GM23248 (cell line): ENCODE results near the gene ZNF264. TPM values are rescaled to one million over a fixed set of nuclear protein-coding genes. Genes with fewer than 3 reads are reported as not detected.
A peak's percentile ranks its signal among the peaks of the same experiment; 100 is the strongest.

ENCODE experiments used
- DNase-seq: peaks from one replicate; pipeline ENCODE4 v3.0.0-alpha.2; 2015
- H2AFZ ChIP-seq: fragments of 200-600 bp; sonication (generic); 2 replicates; pipeline ENCODE4 v1.6.1; 2016; ENCODE audit warnings: antibody characterized with exemption
- H3F3A ChIP-seq: fragments of 200-600 bp; sonication (generic); 2 replicates; pipeline ENCODE4 v1.6.1; 2016; ENCODE audit warnings: mild to moderate bottlenecking, antibody characterized with exemption, mixed run types; ENCODE audit not compliant: insufficient read depth
- H3K27ac ChIP-seq: fragments of 200-600 bp; sonication (generic); 2 replicates; pipeline ENCODE4 v1.5.1; 2016; ENCODE audit warnings: mild to moderate bottlenecking
- H3K27me3 ChIP-seq: fragments of 200-600 bp; sonication (generic); replicated peaks from 2 replicates; pipeline ENCODE4 v1.6.1; 2016; ENCODE audit warnings: mild to moderate bottlenecking; ENCODE audit not compliant: insufficient read depth
- H3K36me3 ChIP-seq: fragments of 200-600 bp; sonication (generic); 2 replicates; pipeline ENCODE4 v1.6.1; 2016; ENCODE audit warnings: low read depth, mild to moderate bottlenecking
- H3K4me1 ChIP-seq: fragments of 200-600 bp; sonication (generic); 2 replicates; pipeline ENCODE4 v1.6.1; 2016; ENCODE audit warnings: mild to moderate bottlenecking; ENCODE audit not compliant: insufficient read depth
- H3K4me2 ChIP-seq: fragments of 200-600 bp; sonication (generic); one replicate; pipeline ENCODE4 v1.6.1; 2016; ENCODE audit warnings: mild to moderate bottlenecking; ENCODE audit not compliant: unreplicated experiment
- H3K4me3 ChIP-seq: fragments of 200-600 bp; sonication (generic); 2 replicates; pipeline ENCODE4 v1.5.1; 2016; ENCODE audit warnings: mild to moderate bottlenecking
- H3K79me2 ChIP-seq: fragments of 200-600 bp; sonication (generic); 2 replicates; pipeline ENCODE4 v1.6.1; 2016; ENCODE audit warnings: mild to moderate bottlenecking; ENCODE audit not compliant: insufficient read depth
- H3K9ac ChIP-seq: fragments of 200-600 bp; sonication (generic); 2 replicates; pipeline ENCODE4 v1.6.1; 2016; ENCODE audit warnings: mild to moderate bottlenecking
- H3K9me2 ChIP-seq: fragments of 200-600 bp; sonication (generic); 2 replicates; pipeline ENCODE4 v1.6.1; 2016; ENCODE audit warnings: mixed run types, mild to moderate bottlenecking, moderate library complexity; ENCODE audit not compliant: insufficient read depth
- H3K9me3 ChIP-seq: fragments of 200-600 bp; sonication (generic); one replicate; pipeline ENCODE4 v1.6.1; 2017; ENCODE audit warnings: low read depth
- H4K20me1 ChIP-seq: fragments of 200-600 bp; sonication (generic); 2 replicates; pipeline ENCODE4 v1.6.0; 2016; ENCODE audit not compliant: insufficient read depth
- EZH2 ChIP-seq: fragments of 200-600 bp; sonication (generic); IDR thresholded peaks from 2 replicates; pipeline ENCODE4 v1.6.1; 2018; ENCODE audit warnings: antibody characterized with exemption, mild to moderate bottlenecking; ENCODE audit not compliant: insufficient read depth, poor library complexity, severe bottlenecking
- EZH2phosphoT487 ChIP-seq: fragments of 200-600 bp; sonication (generic); IDR thresholded peaks from 2 replicates; pipeline ENCODE4 v1.6.1; 2018; ENCODE audit warnings: antibody characterized with exemption, moderate library complexity, mild to moderate bottlenecking, low read depth; ENCODE audit not compliant: insufficient read depth
- WGBS, 2 experiments: methylation state at CpG; one replicate each; pipeline ENCODE4 v1.1.6; 2015 to 2017; ENCODE audit warnings: low lambda C conversion rate in 2 of 2, low coverage in 1 of 2; ENCODE audit errors: missing lambda C conversion rate in 2 of 2; 5-methylcytosine and 5-hydroxymethylcytosine counted together
- in situ Hi-C: fragments of 300-500 bp; cut with MboI; formaldehyde crosslinking; loops from 2 replicates; pipeline ENCODE4 v1.15.0; 2020
- polyA plus RNA-seq: library from polyadenylated mRNA; unstranded; fragments of >200 nt; fragmentation: Nextera tagmentation; extraction: Ambion mirVana; gene quantifications from 2 replicates; pipeline ENCODE4 v1.2.1, GENCODE V29; 2016
- total RNA-seq: library from RNA; depleted of rRNA; stranded (reverse); fragments of >200 nt; shearing (Covaris generic); gene quantifications from 2 replicates; pipeline ENCODE4 v1.2.3, GENCODE V29; 2014; rRNA removed

Gene ZNF264
- total RNA-seq (15.8 and 23.5 TPM in 2 replicates), polyA plus RNA-seq (3.4 and 3.8 TPM in 2 replicates)

- no peaks in the 10 kb centered on the region for H3F3A ChIP-seq
- TF ChIP-seq EZH2 (no peak), EZH2phosphoT487 (no peak)
These were observed at the start of gene ZNF264 for GRCh38 chr19:57191141-57192076. TSS of gene ZNF264 (plus strand) at chr19:57191500. CDS start at chr19:57191914, 414 bp downstream.

DNA sequence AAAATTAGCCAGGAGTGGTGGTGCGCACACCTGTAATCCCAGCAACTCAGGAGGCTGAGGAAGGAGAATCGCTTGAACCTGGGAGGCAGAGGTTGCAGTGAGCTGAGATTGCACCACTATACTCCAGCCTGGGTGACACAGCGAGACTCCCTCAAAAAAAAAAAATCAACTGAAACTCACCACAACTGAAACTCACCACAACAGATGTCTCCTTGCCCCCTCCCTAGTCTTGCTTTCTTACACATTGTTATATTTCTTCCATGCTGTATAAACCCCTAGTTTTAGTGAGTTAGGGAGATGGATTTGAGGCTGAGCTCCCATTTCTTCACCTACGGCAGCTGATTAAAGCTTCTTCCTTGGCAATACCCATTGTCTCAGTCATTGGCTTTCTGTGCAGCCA is 49.6 kb upstream of the ZNF264 start:
- Histone ChIP-seq H2AFZ (no peak overlapping the region), H3K9me2 (no peaks in the 10 kb centered on the region), H4K20me1 (no peaks in the 10 kb centered on the region), H3K36me3 (no peaks in the 10 kb centered on the region), H3K9ac (no peak overlapping the region), H3K79me2 (no peaks in the 10 kb centered on the region), H3K9me3 (no peaks in the 10 kb centered on the region), H3K4me1 (no peaks in the 10 kb centered on the region), H3K4me2 (no peak overlapping the region), H3K27ac (no peak overlapping the region), H3K4me3 (no peak overlapping the region), H3F3A (no peaks in the 10 kb centered on the region), H3K27me3 (no peaks in the 10 kb centered on the region)
- TF ChIP-seq EZH2phosphoT487 (no peak), EZH2 (no peak)
- WGBS, 2 experiments: 39 to 41% methylated on average over 4 of the region's 4 CpGs
- DNase-seq: no peak
- in situ Hi-C loops: no loop called here

More at GRCh38 chr19:57191141-57192076, at the start of gene ZNF264:
- in situ Hi-C loops: no loop called here
- Histone ChIP-seq H3K79me2 (peaks cover 51% of the 10 kb centered on the region), H3K27ac (peak within 1 kb of the TSS; percentile 63), H2AFZ (peak within 1 kb of the TSS; percentile 99), H3K9me2 (no peaks in the 10 kb centered on the region), H3K27me3 (no peaks in the 10 kb centered on the region), H3K4me2 (peak within 1 kb of the TSS; percentile 91), H3K9me3 (no peaks in the 10 kb centered on the region), H3K4me3 (peak within 1 kb of the TSS; percentile 95), H4K20me1 (peaks cover 5% of the 10 kb centered on the region; the same call in 1 of the 2 replicates), H3K36me3 (peaks cover 17% of the 10 kb centered on the region), H3K9ac (peak within 1 kb of the TSS; percentile 91), H3K4me1 (peaks cover 7% of the 10 kb centered on the region; the same call in 1 of the 2 replicates)
- 2% methylated on average over 58 to 77 of the region's 81 CpGs for WGBS, 2 experiments
- DNase-seq: peak; percentile 96

DNA sequence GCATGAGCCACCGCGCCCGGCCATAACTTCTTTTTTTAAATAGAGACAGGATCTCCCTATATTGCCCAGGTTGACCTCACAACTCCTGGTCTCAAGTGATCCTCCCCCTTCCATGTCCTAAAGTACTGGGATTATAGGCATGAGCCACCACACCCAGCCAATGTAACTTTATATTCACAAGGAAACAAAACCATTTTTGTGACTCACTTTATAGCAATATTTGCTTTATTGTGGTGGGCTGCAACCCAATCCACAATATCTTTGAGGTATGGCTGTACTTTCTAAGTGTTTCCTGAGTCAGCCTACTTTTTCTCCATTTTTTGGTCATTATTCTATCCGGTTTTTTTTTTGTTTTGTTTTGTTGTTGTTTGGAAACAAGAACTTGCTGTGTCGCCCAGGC is 38.4 kb upstream of the ZNF264 start:
- DNase-seq: no peak
- no peaks in the 10 kb centered on the region for H3K27me3 ChIP-seq
- H3K4me2 ChIP-seq: no peak overlapping the region
- no peak for TF ChIP-seq EZH2
- no peak for TF ChIP-seq EZH2phosphoT487
- H3K4me3 ChIP-seq: no peak overlapping the region
- in situ Hi-C loops: no loop called here
- H3K9ac ChIP-seq: no peak overlapping the region
- no peaks in the 10 kb centered on the region for H4K20me1 ChIP-seq
- H3F3A ChIP-seq: no peaks in the 10 kb centered on the region
- no peaks in the 10 kb centered on the region for H3K9me2 ChIP-seq
- H3K9me3 ChIP-seq: no peaks in the 10 kb centered on the region
- no peak overlapping the region for H2AFZ ChIP-seq
- no peaks in the 10 kb centered on the region for H3K36me3 ChIP-seq
- H3K27ac ChIP-seq: no peak overlapping the region
- no peaks in the 10 kb centered on the region for H3K4me1 ChIP-seq
- 54 to 59% methylated on average over 5 of the region's 5 CpGs for whole genome bisulfite sequencing, 2 experiments
- no peaks in the 10 kb centered on the region for H3K79me2 ChIP-seq

DNA sequence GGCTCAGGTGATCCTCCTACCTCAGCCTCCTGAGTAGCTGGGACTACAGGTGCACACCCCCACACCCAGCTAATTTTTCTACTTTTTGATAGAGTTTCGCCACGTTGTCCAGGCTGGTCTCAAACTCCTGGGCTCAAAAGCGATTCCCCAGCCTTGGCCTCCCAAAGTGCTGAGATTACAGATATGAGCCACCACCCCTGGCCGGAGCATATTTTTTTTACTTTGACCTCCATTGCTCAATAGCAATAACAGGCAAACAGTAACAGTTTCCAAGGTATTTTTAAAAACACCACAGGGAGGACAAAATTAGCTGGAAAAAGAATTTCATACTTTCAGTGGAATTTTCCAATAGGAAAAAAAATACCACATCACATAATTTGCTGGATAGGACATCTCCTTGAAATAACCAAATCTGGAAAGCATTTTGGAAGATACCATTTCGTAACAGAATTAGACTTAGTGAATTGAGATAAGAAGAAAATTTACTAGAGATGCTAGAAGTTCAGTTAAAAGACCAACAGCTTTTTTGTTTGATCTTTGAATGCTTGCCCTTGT is 29.2 kb upstream of the ZNF264 start:
- H3K36me3 ChIP-seq: no peaks in the 10 kb centered on the region
- 27 to 28% methylated on average over 5 of the region's 5 CpGs for WGBS, 2 experiments
- H3K4me3 ChIP-seq: no peak overlapping the region
- H3K9me3 ChIP-seq: no peaks in the 10 kb centered on the region
- H2AFZ ChIP-seq: no peak overlapping the region
- H3K9me2 ChIP-seq: no peaks in the 10 kb centered on the region
- no peaks in the 10 kb centered on the region for H4K20me1 ChIP-seq
- H3K27me3 ChIP-seq: no peaks in the 10 kb centered on the region; the same call in 1 of the 2 replicates
- no peaks in the 10 kb centered on the region for H3K79me2 ChIP-seq
- no peak for TF ChIP-seq EZH2phosphoT487
- no peaks in the 10 kb centered on the region for H3F3A ChIP-seq
- in situ Hi-C loops: no loop called here
- H3K4me1 ChIP-seq: no peaks in the 10 kb centered on the region
- no peak overlapping the region for H3K9ac ChIP-seq
- H3K27ac ChIP-seq: no peak overlapping the region
- no peak overlapping the region for H3K4me2 ChIP-seq
- no peak for DNase-seq
